ENCODE measurements around the gene CEP41. TPM values are rescaled to one million over a fixed set of nuclear protein-coding genes. Genes with fewer than 3 reads are reported as not detected.

CEP41 gene
- total RNA-seq, 1 experiment from 2014 or later: 7.1 TPM

DNA sequence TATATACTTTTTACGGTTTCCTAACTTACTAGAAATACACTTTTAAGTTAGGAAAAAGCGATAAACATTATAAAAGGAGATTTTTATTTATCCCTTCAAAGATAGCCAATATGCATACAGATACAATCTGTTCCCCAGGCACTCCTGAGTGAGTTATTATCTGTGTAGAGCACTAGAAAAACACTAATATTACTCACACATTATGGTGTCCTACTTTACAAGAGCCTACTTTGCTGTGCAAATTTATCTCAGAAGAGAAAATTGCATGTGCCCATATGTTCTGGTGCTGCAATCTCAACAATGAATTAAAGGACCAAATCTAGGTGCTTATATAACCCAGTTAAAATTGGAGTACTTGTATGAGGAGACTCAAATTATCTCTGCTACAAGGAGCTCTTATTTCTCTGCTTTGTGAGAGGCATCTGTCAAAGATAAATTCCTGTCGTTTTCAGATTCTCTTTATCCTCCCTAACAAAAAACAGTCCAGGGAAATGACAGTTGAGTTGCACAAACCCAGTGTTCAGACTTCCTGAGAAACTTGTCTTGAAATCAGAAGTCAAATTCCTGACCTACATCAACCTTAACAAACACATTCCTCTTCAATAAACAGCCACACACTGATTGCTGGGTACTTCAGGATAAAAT is 31.6 kb downstream of the CEP41 start:
- Mint-ChIP-seq H3K27ac (no peak overlapping the region), H3K36me3 (no peaks in the 10 kb centered on the region), H3K27me3 (ENCODE audit: low read depth) (no peaks in the 10 kb centered on the region), H3K4me1 (no peaks in the 10 kb centered on the region), H3K9me3 (no peaks in the 10 kb centered on the region), H3K4me3 (no peak overlapping the region)
- CTCF ChIA-PET: no interaction called here
- DNase-seq (ENCODE audit: low spot score) (no peak), ATAC-seq (no peak)
- POLR2A ChIA-PET: no interaction called here
- TF ChIP-seq ZNF396 (CRISPR knock-in tag; IDR thresholded peaks at IDR 0.05; ENCODE audit: borderline replicate concordance) (no peak), NFATC4 (CRISPR knock-in tag; IDR thresholded peaks at IDR 0.05) (no peak), SMAD4 (CRISPR knock-in tag; IDR thresholded peaks at IDR 0.05) (no peak), ZNF121 (CRISPR knock-in tag; IDR thresholded peaks at IDR 0.05) (no peak), ZNF232 (CRISPR knock-in tag; IDR thresholded peaks at IDR 0.05) (no peak)
- TF ChIP-seq, protein P1, sequence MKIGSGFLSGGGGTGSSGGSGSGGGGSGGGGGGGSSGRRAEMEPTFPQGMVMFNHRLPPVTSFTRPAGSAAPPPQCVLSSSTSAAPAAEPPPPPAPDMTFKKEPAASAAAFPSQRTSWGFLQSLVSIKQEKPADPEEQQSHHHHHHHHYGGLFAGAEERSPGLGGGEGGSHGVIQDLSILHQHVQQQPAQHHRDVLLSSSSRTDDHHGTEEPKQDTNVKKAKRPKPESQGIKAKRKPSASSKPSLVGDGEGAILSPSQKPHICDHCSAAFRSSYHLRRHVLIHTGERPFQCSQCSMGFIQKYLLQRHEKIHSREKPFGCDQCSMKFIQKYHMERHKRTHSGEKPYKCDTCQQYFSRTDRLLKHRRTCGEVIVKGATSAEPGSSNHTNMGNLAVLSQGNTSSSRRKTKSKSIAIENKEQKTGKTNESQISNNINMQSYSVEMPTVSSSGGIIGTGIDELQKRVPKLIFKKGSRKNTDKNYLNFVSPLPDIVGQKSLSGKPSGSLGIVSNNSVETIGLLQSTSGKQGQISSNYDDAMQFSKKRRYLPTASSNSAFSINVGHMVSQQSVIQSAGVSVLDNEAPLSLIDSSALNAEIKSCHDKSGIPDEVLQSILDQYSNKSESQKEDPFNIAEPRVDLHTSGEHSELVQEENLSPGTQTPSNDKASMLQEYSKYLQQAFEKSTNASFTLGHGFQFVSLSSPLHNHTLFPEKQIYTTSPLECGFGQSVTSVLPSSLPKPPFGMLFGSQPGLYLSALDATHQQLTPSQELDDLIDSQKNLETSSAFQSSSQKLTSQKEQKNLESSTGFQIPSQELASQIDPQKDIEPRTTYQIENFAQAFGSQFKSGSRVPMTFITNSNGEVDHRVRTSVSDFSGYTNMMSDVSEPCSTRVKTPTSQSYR (CRISPR knock-in tag; IDR thresholded peaks at IDR 0.05): no peak
- TF ChIP-seq, protein P2, sequence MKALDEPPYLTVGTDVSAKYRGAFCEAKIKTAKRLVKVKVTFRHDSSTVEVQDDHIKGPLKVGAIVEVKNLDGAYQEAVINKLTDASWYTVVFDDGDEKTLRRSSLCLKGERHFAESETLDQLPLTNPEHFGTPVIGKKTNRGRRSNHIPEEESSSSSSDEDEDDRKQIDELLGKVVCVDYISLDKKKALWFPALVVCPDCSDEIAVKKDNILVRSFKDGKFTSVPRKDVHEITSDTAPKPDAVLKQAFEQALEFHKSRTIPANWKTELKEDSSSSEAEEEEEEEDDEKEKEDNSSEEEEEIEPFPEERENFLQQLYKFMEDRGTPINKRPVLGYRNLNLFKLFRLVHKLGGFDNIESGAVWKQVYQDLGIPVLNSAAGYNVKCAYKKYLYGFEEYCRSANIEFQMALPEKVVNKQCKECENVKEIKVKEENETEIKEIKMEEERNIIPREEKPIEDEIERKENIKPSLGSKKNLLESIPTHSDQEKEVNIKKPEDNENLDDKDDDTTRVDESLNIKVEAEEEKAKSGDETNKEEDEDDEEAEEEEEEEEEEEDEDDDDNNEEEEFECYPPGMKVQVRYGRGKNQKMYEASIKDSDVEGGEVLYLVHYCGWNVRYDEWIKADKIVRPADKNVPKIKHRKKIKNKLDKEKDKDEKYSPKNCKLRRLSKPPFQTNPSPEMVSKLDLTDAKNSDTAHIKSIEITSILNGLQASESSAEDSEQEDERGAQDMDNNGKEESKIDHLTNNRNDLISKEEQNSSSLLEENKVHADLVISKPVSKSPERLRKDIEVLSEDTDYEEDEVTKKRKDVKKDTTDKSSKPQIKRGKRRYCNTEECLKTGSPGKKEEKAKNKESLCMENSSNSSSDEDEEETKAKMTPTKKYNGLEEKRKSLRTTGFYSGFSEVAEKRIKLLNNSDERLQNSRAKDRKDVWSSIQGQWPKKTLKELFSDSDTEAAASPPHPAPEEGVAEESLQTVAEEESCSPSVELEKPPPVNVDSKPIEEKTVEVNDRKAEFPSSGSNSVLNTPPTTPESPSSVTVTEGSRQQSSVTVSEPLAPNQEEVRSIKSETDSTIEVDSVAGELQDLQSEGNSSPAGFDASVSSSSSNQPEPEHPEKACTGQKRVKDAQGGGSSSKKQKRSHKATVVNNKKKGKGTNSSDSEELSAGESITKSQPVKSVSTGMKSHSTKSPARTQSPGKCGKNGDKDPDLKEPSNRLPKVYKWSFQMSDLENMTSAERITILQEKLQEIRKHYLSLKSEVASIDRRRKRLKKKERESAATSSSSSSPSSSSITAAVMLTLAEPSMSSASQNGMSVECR (CRISPR knock-in tag; IDR thresholded peaks at IDR 0.05; ENCODE audit: borderline replicate concordance): no peak

DNA sequence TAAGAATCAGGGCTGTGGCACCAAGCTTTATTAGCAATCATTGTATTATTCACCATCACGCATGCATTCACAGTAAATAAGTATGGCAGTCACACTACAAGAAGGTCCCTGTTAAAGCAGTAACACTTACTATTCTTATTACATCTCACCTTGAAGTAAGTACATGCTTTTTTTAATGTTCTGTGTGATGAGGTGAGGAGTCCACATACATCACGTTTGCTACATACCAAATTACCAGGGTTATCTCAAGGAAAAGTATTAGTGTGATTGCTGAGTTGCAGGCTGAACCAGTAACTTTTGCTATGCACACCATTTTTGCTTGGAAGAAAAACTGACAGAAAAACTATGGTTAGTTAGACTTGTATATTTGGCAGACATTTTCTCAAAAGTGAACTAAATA is 35.8 kb downstream of the CEP41 start:
- ATAC-seq (no peak), DNase-seq (ENCODE audit: low spot score) (no peak)
- peaks cover 4% of the 10 kb centered on the region; the same call in 1 of the 2 replicates for H3K36me3 Mint-ChIP-seq
- ChIA-PET POLR2A (no interaction called here), CTCF (no interaction called here)
- TF ChIP-seq, protein P3, sequence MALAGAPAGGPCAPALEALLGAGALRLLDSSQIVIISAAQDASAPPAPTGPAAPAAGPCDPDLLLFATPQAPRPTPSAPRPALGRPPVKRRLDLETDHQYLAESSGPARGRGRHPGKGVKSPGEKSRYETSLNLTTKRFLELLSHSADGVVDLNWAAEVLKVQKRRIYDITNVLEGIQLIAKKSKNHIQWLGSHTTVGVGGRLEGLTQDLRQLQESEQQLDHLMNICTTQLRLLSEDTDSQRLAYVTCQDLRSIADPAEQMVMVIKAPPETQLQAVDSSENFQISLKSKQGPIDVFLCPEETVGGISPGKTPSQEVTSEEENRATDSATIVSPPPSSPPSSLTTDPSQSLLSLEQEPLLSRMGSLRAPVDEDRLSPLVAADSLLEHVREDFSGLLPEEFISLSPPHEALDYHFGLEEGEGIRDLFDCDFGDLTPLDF (CRISPR knock-in tag; IDR thresholded peaks at IDR 0.05): no peak
- TF ChIP-seq, protein P4, sequence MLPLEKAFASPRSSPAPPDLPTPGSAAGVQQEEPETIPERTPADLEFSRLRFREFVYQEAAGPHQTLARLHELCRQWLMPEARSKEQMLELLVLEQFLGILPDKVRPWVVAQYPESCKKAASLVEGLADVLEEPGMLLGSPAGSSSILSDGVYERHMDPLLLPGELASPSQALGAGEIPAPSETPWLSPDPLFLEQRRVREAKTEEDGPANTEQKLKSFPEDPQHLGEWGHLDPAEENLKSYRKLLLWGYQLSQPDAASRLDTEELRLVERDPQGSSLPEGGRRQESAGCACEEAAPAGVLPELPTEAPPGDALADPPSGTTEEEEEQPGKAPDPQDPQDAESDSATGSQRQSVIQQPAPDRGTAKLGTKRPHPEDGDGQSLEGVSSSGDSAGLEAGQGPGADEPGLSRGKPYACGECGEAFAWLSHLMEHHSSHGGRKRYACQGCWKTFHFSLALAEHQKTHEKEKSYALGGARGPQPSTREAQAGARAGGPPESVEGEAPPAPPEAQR (CRISPR knock-in tag; IDR thresholded peaks at IDR 0.05): no peak
- TF ChIP-seq, protein P5, sequence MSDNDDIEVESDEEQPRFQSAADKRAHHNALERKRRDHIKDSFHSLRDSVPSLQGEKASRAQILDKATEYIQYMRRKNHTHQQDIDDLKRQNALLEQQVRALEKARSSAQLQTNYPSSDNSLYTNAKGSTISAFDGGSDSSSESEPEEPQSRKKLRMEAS (CRISPR knock-in tag; IDR thresholded peaks at IDR 0.05): no peak
- TF ChIP-seq NFATC4 (CRISPR knock-in tag; IDR thresholded peaks at IDR 0.05): no peak
- TF ChIP-seq ESRRA (CRISPR knock-in tag; IDR thresholded peaks at IDR 0.05; ENCODE audit: borderline replicate concordance): no peak
- TF ChIP-seq, protein P6, sequence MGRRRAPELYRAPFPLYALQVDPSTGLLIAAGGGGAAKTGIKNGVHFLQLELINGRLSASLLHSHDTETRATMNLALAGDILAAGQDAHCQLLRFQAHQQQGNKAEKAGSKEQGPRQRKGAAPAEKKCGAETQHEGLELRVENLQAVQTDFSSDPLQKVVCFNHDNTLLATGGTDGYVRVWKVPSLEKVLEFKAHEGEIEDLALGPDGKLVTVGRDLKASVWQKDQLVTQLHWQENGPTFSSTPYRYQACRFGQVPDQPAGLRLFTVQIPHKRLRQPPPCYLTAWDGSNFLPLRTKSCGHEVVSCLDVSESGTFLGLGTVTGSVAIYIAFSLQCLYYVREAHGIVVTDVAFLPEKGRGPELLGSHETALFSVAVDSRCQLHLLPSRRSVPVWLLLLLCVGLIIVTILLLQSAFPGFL (CRISPR knock-in tag; IDR thresholded peaks at IDR 0.05; ENCODE audit: borderline replicate concordance): no peak
- no peak overlapping the region for H3K4me3 Mint-ChIP-seq
- no peaks in the 10 kb centered on the region for H3K27me3 Mint-ChIP-seq (ENCODE audit: low read depth)
- H3K27ac Mint-ChIP-seq: no peak overlapping the region
- no peaks in the 10 kb centered on the region for H3K4me1 Mint-ChIP-seq
- H3K9me3 Mint-ChIP-seq: no peaks in the 10 kb centered on the region
